ENCODE results near the gene DOK5. TPM values are rescaled to one million over a fixed set of nuclear protein-coding genes. Genes with fewer than 3 reads are reported as not detected.

The DOK5 gene
- polyA plus RNA-seq, 1 of the 3 experiments (the other 2 are of a cell fraction): 12.4 TPM

- CTCF ChIA-PET: no interaction called here
- DNase-seq: no peak
- Histone ChIP-seq H3K36me3 (replicated peaks in 1 of 2; ENCODE audit: control insufficient read depth in 1 of 2, insufficient read depth in 2 of 2, low read length in 1 of 2) (no peaks in the 10 kb centered on the region), H3F3A (replicated peaks; ENCODE audit: insufficient read depth) (peaks cover 12% of the 10 kb centered on the region), H3K9me2 (no peaks in the 10 kb centered on the region), H3K4me2 (peak overlapping the region; percentile 29), H3K4me3 (ENCODE audit: low read depth in 2 of 2, low read length in 1 of 2) (no peak overlapping the region), H3K9ac (no peak overlapping the region), H3K9me3 (no peaks in the 10 kb centered on the region), H3K79me2 (ENCODE audit: insufficient read depth) (peaks cover 36% of the 10 kb centered on the region), H3K27ac (ENCODE audit: low read depth in 2 of 2, low read length in 1 of 2) (peak overlapping the region in 1 of 2 experiments; percentile 76; a peak in 2 of 4 replicates), H2AFZ (ENCODE audit: low read depth) (no peak overlapping the region), H3K27me3 (ENCODE audit: insufficient read depth) (no peaks in the 10 kb centered on the region), H4K20me1 (ENCODE audit: insufficient read depth) (peaks cover 4% of the 10 kb centered on the region; the same call in 1 of the 2 replicates), H3K4me1 (ENCODE audit: control insufficient read depth in 1 of 2, insufficient read depth in 2 of 2, low read depth in 1 of 2, low read length in 1 of 2) (peaks cover 0 to 14% of the 10 kb centered on the region in 2 experiments; a peak in 1 of 4 replicates)
- TF ChIP-seq, protein P1, sequence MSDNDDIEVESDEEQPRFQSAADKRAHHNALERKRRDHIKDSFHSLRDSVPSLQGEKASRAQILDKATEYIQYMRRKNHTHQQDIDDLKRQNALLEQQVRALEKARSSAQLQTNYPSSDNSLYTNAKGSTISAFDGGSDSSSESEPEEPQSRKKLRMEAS (IDR thresholded peaks at IDR 0.05; ENCODE audit: low read depth): no peak
- TF ChIP-seq JUND (IDR thresholded peaks at IDR 0.05) (0 out of 2 replicates have a peak, but pooled peaks have one; percentile 10), FOSL2 (IDR thresholded peaks at IDR 0.05; ENCODE audit: borderline replicate concordance, low read depth) (peak; percentile 37; the same call in 1 of the 2 replicates), NFIC (IDR thresholded peaks at IDR 0.05; ENCODE audit: borderline replicate concordance) (no peak)
- TF ChIP-seq, protein P2, sequence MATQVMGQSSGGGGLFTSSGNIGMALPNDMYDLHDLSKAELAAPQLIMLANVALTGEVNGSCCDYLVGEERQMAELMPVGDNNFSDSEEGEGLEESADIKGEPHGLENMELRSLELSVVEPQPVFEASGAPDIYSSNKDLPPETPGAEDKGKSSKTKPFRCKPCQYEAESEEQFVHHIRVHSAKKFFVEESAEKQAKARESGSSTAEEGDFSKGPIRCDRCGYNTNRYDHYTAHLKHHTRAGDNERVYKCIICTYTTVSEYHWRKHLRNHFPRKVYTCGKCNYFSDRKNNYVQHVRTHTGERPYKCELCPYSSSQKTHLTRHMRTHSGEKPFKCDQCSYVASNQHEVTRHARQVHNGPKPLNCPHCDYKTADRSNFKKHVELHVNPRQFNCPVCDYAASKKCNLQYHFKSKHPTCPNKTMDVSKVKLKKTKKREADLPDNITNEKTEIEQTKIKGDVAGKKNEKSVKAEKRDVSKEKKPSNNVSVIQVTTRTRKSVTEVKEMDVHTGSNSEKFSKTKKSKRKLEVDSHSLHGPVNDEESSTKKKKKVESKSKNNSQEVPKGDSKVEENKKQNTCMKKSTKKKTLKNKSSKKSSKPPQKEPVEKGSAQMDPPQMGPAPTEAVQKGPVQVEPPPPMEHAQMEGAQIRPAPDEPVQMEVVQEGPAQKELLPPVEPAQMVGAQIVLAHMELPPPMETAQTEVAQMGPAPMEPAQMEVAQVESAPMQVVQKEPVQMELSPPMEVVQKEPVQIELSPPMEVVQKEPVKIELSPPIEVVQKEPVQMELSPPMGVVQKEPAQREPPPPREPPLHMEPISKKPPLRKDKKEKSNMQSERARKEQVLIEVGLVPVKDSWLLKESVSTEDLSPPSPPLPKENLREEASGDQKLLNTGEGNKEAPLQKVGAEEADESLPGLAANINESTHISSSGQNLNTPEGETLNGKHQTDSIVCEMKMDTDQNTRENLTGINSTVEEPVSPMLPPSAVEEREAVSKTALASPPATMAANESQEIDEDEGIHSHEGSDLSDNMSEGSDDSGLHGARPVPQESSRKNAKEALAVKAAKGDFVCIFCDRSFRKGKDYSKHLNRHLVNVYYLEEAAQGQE (IDR thresholded peaks at IDR 0.05; ENCODE audit: low read depth, low read length): no peak
- WGBS (ENCODE audit: low lambda C conversion rate): 2% methylated on average over 4 of the region's 4 CpGs
- POLR2A ChIA-PET: no interaction called here
These were observed 26.8 kb downstream of the DOK5 start for GRCh38 chr20:54502179-54502578.

DNA sequence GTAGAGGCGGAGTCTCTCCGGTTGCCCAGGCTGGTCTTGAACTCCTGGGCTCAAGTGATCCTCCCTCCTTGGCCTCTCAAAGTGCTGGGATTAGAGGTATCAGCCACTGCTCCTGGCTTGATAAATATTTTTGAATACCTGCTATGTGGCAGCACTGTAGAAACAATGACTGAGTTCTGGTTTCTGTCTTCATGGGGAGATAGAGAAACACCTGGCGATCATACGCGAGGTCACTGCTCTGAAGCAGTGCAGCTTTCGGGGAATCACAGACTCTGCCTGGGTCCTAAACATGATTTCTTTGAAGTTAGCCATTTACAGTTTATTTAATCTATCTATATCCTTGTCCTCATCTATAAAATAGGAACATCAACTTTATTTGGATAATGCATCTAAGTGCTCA lies 31.2 kb downstream of the DOK5 start:
- peaks cover 8% of the 10 kb centered on the region for H3K79me2 ChIP-seq (ENCODE audit: insufficient read depth)
- TF ChIP-seq NRF1 (IDR thresholded peaks at IDR 0.05; ENCODE audit: low read depth, low read length): no peak
- TF ChIP-seq, protein P2 (IDR thresholded peaks at IDR 0.05; ENCODE audit: low read depth, low read length): no peak
- no peak for TF ChIP-seq SMC3 (IDR thresholded peaks at IDR 0.05; ENCODE audit: low read depth, low read length)
- TF ChIP-seq EZH2phosphoT487 (IDR thresholded peaks at IDR 0.05; ENCODE audit: borderline replicate concordance, low read depth): no peak
- TF ChIP-seq, protein P1 (IDR thresholded peaks at IDR 0.05; ENCODE audit: low read depth): no peak
- TF ChIP-seq NFIC (IDR thresholded peaks at IDR 0.05; ENCODE audit: borderline replicate concordance): no peak
- TF ChIP-seq RCOR1 (IDR thresholded peaks at IDR 0.05; ENCODE audit: low read length): no peak
- TF ChIP-seq USF1 (IDR thresholded peaks at IDR 0.05; ENCODE audit: borderline replicate concordance, low read depth): no peak
- TF ChIP-seq, protein P3, sequence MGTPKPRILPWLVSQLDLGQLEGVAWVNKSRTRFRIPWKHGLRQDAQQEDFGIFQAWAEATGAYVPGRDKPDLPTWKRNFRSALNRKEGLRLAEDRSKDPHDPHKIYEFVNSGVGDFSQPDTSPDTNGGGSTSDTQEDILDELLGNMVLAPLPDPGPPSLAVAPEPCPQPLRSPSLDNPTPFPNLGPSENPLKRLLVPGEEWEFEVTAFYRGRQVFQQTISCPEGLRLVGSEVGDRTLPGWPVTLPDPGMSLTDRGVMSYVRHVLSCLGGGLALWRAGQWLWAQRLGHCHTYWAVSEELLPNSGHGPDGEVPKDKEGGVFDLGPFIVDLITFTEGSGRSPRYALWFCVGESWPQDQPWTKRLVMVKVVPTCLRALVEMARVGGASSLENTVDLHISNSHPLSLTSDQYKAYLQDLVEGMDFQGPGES (IDR thresholded peaks at IDR 0.05; ENCODE audit: low read depth, low read length): no peak
- no peak for TF ChIP-seq EP300 (IDR thresholded peaks at IDR 0.05; ENCODE audit: borderline replicate concordance in 1 of 2, low read depth in 1 of 2, low read length in 1 of 2)
- TF ChIP-seq TCF12 (IDR thresholded peaks at IDR 0.05): no peak
- no peak for DNase-seq
- H3K4me3 ChIP-seq (ENCODE audit: low read depth in 2 of 2, low read length in 1 of 2): no peak overlapping the region
- H3K9ac ChIP-seq: no peak overlapping the region
- H3K9me2 ChIP-seq: no peaks in the 10 kb centered on the region
- no peaks in the 10 kb centered on the region for H3K36me3 ChIP-seq (replicated peaks in 1 of 2; ENCODE audit: control insufficient read depth in 1 of 2, insufficient read depth in 2 of 2, low read length in 1 of 2)
- H3K9me3 ChIP-seq: no peaks in the 10 kb centered on the region
- ChIA-PET CTCF (no interaction called here), POLR2A (no interaction called here)
- H3K4me2 ChIP-seq: no peak overlapping the region
- H3F3A ChIP-seq (replicated peaks; ENCODE audit: insufficient read depth): peaks cover 5% of the 10 kb centered on the region
- H3K27me3 ChIP-seq (ENCODE audit: insufficient read depth): no peaks in the 10 kb centered on the region
- H3K4me1 ChIP-seq (ENCODE audit: control insufficient read depth in 1 of 2, insufficient read depth in 2 of 2, low read depth in 1 of 2, low read length in 1 of 2): 0 out of 4 replicates have a peak, but pooled peaks cover 0 to 4% of the 10 kb centered on the region in 2 experiments
- no peaks in the 10 kb centered on the region for H4K20me1 ChIP-seq (ENCODE audit: insufficient read depth)
- H2AFZ ChIP-seq (ENCODE audit: low read depth): no peak overlapping the region
- H3K27ac ChIP-seq (ENCODE audit: low read depth in 2 of 2, low read length in 1 of 2): no peak overlapping the region
- WGBS (ENCODE audit: low lambda C conversion rate): 31% methylated on average over 6 of the region's 6 CpGs
